ENCODE results near the gene EIF2D.

DNA sequence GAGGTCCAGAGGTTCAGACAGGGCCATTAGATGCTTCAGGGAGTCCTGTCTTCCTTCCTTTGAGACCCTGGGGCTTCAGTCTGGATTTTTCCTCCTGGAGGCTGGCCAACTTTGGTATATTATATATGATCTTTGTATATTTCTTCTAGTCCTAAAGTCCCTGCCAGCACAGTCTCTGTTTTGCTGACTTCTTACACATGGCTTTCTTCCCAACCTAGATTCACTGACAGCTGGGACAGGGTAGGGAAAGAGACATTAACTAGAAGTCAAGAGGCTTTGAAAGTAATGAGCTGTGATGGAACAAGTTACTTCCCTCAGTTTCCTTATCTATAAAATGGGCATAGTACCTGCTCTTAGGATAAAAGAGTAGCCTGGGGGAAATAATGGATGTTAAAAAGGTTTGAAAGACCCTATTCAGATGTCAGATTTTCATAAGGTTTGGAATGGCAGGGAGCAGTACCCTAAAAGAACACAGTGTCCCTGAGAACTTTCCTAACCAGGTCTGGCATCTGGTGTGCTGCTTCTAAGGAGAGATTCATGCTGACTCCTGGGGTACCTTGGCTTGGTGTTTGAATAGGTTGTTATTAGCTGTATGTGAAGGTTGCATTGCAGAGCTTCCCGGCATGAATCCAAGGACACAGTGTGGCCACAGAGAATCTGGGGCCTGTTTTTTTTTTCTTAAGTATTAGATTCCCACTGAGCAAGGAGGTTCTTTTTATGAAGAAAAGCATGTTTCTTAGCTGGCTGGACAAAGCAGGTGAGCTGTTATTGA, 57.4 kb downstream of the EIF2D start:
- TF ChIP-seq, protein P1, sequence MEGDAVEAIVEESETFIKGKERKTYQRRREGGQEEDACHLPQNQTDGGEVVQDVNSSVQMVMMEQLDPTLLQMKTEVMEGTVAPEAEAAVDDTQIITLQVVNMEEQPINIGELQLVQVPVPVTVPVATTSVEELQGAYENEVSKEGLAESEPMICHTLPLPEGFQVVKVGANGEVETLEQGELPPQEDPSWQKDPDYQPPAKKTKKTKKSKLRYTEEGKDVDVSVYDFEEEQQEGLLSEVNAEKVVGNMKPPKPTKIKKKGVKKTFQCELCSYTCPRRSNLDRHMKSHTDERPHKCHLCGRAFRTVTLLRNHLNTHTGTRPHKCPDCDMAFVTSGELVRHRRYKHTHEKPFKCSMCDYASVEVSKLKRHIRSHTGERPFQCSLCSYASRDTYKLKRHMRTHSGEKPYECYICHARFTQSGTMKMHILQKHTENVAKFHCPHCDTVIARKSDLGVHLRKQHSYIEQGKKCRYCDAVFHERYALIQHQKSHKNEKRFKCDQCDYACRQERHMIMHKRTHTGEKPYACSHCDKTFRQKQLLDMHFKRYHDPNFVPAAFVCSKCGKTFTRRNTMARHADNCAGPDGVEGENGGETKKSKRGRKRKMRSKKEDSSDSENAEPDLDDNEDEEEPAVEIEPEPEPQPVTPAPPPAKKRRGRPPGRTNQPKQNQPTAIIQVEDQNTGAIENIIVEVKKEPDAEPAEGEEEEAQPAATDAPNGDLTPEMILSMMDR (IDR thresholded peaks at IDR 0.05): no peak
- TF ChIP-seq POLR2A (IDR thresholded peaks at IDR 0.05; ENCODE audit: low read depth) (no peak), POLR2AphosphoS5 (IDR thresholded peaks at IDR 0.05) (peak; percentile 9 to 38), EP300 (IDR thresholded peaks at IDR 0.05) (no peak)
